Muscle layer of colon (tissue), 2 donors: Measurements from ENCODE around the gene MGST3.
"Not testable (repeated sequence)": the region's sequence is repeated elsewhere in the genome, so short reads cannot be mapped to it uniquely, and the experiment has no call there.

Source experiments
- H3K27ac ChIP-seq: one replicate; pipeline ENCODE4 v1.7.0; 2013; ENCODE audit warnings: low read depth, mild to moderate bottlenecking, low read length, moderate library complexity
- H3K27me3 ChIP-seq, 2 donors: one replicate each; pipeline ENCODE4 v1.7.0; 2013; ENCODE audit warnings: low read length in 2 of 2, mild to moderate bottlenecking in 2 of 2; ENCODE audit not compliant: insufficient read depth in 2 of 2, control insufficient read depth in 1 of 2
- H3K36me3 ChIP-seq: one replicate; pipeline ENCODE4 v1.7.0; 2013; ENCODE audit warnings: mild to moderate bottlenecking, low read length; ENCODE audit not compliant: insufficient read depth
- H3K4me1 ChIP-seq: one replicate; pipeline ENCODE4 v1.7.0; 2013; ENCODE audit warnings: mild to moderate bottlenecking, low read length; ENCODE audit not compliant: insufficient read depth
- H3K4me3 ChIP-seq, 2 donors: one replicate each; pipeline ENCODE4 v1.7.0; 2013; ENCODE audit warnings: low read length in 2 of 2, low read depth in 1 of 2, mild to moderate bottlenecking in 1 of 2, moderate library complexity in 1 of 2
- H3K9ac ChIP-seq: one replicate; pipeline ENCODE4 v1.7.0; 2013; ENCODE audit warnings: low read length
- H3K9me3 ChIP-seq: one replicate; pipeline ENCODE4 v1.7.0; 2013; ENCODE audit warnings: mild to moderate bottlenecking, low read length
- donor health status: abdominal sarcoma.
- donor health status: Adenocarcinoma of cecum.

Gene MGST3

GRCh38 chr1:165605246-165605645 is 25.8 kb upstream of the MGST3 start:
- Histone ChIP-seq H3K9ac (no peak overlapping the region), H3K4me3 (no peak overlapping the region), H3K9me3 (no peaks in the 10 kb centered on the region), H3K27ac (no peak overlapping the region), H3K4me1 (no peaks in the 10 kb centered on the region), H3K36me3 (no peaks in the 10 kb centered on the region), H3K27me3 (no peaks in the 10 kb centered on the region)

DNA sequence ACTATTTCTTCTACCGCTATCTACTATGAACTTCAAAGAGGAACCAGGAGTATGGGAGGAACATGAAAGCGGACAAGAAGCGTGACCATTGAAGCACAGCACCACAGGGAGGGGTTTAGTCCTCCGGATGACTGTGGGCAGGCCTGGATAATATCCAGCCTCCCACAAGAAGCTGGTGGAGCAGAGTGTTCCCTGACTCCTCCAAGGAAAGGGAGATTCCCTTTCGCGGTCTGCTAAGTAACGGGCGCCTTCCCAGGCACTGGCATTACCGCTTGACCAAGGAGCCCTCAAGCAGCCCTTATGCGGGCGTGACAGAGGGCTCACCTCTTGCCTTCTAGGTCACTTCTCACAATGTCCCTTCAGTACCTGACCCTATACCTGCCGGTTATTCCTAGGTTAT is 24.4 kb upstream of the MGST3 start:
- H3K27ac ChIP-seq, H3K27me3 ChIP-seq, H3K9ac ChIP-seq, H3K4me1 ChIP-seq, H3K4me3 ChIP-seq, H3K36me3 ChIP-seq, H3K9me3 ChIP-seq: not testable (repeated sequence)

- H3K9ac ChIP-seq: no peak overlapping the region
- no peaks in the 10 kb centered on the region for H3K36me3 ChIP-seq
- H3K4me3 ChIP-seq: no peak overlapping the region
- H3K27me3 ChIP-seq: no peaks in the 10 kb centered on the region
- H3K4me1 ChIP-seq: no peaks in the 10 kb centered on the region
- H3K9me3 ChIP-seq: no peaks in the 10 kb centered on the region
- no peak overlapping the region for H3K27ac ChIP-seq
Observed at GRCh38 chr1:165610866-165611265, 20.2 kb upstream of the MGST3 start.

DNA sequence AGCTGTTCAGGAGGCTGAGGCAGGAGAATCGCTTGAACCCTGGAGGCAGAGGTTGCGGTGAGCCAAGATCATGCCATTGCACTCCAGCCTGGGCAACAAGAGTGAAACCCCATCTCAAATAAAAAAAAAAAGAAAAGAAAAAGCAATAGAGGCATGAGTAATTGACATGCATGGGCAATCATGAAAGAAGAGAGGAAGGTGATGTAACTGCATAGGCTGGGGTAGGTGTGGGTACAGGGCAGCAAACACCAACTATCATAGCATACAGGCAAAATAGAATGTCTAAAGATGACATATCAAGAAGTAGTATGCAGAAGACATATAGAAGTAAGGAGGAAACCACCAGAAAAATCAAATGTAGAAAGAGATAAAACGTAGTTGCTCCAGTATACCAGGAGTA is 19.0 kb upstream of the MGST3 start:
- Histone ChIP-seq H3K9me3 (no peaks in the 10 kb centered on the region), H3K36me3 (no peaks in the 10 kb centered on the region), H3K4me1 (no peaks in the 10 kb centered on the region), H3K4me3 (no peak overlapping the region), H3K9ac (no peak overlapping the region), H3K27me3 (no peaks in the 10 kb centered on the region), H3K27ac (no peak overlapping the region)

GRCh38 chr1:165616054-165616612 is 14.9 kb upstream of the MGST3 start:
- H3K9ac ChIP-seq: no peak overlapping the region
- H3K4me3 ChIP-seq: no peak overlapping the region
- no peaks in the 10 kb centered on the region for H3K4me1 ChIP-seq
- H3K36me3 ChIP-seq: no peaks in the 10 kb centered on the region
- H3K27ac ChIP-seq: no peak overlapping the region
- H3K9me3 ChIP-seq: no peaks in the 10 kb centered on the region
- H3K27me3 ChIP-seq: no peaks in the 10 kb centered on the region

DNA sequence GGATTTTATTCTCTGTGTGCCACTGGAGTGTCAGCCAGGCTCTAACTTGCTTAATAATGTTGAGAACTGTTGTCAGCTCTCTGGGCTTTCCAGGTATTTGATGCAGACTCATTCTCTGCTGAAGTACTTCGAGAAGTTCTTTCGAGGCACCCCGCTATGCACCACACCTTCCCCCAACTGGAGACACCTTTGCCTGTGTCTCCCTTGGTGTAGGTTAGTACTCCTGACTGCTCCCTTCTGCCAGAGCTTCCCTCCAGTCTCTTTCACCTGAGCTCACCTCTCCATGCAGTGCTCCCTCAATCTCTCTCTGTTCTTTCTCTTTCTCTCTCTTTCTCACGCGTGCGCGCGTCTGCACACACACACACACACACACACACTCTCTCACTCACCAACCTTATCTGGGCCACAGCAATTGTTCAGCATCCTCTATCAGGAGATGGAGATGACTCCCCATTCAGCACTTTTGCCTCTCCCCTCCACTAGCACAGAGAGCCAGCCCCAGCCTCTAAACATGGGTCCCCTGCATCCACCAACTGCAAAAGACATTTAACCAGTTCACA is 14.0 kb upstream of the MGST3 start:
- H3K4me3 ChIP-seq: no peak overlapping the region
- H3K27ac ChIP-seq: no peak overlapping the region
- no peaks in the 10 kb centered on the region for H3K27me3 ChIP-seq
- no peaks in the 10 kb centered on the region for H3K9me3 ChIP-seq
- no peak overlapping the region for H3K9ac ChIP-seq
- no peaks in the 10 kb centered on the region for H3K36me3 ChIP-seq
- H3K4me1 ChIP-seq: no peaks in the 10 kb centered on the region

- H3K27ac ChIP-seq: no peak overlapping the region
- no peaks in the 10 kb centered on the region for H3K27me3 ChIP-seq
- H3K9me3 ChIP-seq: no peaks in the 10 kb centered on the region
- H3K4me3 ChIP-seq: no peak overlapping the region
- H3K36me3 ChIP-seq: no peaks in the 10 kb centered on the region
- no peaks in the 10 kb centered on the region for H3K4me1 ChIP-seq
- no peak overlapping the region for H3K9ac ChIP-seq
Observed at GRCh38 chr1:165619647-165620151, 11.3 kb upstream of the MGST3 start.

DNA sequence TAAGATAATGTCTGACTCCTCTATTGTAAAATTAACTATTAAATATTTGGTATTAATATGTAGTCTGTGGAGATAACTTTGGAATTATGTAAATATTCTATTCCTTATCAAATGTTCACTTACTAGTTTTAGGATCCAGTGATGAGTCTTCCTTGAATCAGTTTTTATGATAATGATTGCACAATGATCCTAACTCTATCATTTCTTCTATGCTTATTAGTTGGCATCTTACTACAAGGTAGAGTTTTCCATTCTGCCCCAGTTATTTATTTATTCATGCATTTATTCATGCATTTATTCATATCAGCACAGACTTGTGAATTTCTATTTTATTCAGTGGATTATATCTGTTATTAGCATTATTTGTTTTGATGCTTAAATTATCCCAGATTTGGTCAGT is 7.4 kb upstream of the MGST3 start:
- H3K9ac ChIP-seq: no peak overlapping the region

DNA sequence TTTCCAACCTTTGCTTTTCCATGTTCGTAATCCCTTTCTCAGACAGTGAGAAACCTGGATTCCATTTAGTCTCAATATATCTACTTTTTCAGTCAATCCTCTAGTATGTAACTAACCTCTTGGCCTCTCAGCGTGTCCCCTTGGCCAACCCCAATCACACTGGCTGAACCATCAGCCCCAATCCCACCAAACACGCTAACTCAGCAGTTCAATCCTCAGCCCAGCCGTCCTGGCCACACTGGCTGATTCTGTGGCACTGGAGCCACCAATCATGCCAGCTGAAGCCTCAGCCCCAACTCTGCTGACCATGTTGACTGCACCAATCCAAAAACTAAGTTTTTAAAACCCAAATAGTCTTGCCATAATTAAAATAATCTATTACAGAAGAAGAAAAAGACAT is 6.6 kb upstream of the MGST3 start:
- no peaks in the 10 kb centered on the region for H3K36me3 ChIP-seq
- H3K4me1 ChIP-seq: no peaks in the 10 kb centered on the region
- H3K9me3 ChIP-seq: no peaks in the 10 kb centered on the region

More for the DNA sequence above, 7.4 kb upstream of the MGST3 start:
- H3K27me3 ChIP-seq: no peaks in the 10 kb centered on the region
- H3K36me3 ChIP-seq: no peaks in the 10 kb centered on the region
- H3K4me1 ChIP-seq: no peaks in the 10 kb centered on the region
- no peak overlapping the region for H3K4me3 ChIP-seq
- no peaks in the 10 kb centered on the region for H3K9me3 ChIP-seq
- no peak overlapping the region for H3K27ac ChIP-seq

DNA sequence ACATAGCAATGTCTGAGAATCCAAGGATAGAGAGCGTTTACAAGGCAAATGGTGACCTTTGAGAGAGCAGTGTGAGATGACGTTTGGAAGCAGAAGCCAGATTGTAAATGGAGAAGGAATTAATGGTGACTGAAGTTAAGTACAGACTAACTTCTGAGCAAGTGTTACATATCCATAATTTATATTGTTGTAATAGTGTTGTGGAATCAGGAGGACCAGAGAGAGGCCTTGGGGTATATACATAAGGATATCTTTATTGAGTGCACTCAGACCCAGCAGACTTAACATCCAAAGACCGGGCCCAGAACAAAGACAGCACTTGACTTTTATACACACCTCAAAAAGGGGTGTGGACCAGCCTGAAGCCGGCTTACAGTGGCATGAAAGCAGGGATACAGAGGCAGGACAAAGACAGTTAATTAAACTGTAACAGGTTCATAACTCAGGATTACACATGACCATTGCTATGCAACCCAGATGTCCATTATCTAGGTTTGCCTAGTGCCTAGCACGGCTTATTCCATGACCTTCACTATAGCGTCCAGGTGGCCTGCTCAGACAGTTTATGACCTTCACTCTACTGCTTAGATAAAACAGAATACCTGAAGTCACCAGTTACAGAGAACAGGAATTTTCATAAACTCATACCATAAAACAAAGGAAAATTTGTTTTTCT is 2.7 kb upstream of the MGST3 start:
- Histone ChIP-seq H3K9ac (no peak overlapping the region), H3K9me3 (no peaks in the 10 kb centered on the region), H3K4me1 (peaks cover 12% of the 10 kb centered on the region), H3K27ac (no peak overlapping the region), H3K36me3 (no peaks in the 10 kb centered on the region), H3K27me3 (no peaks in the 10 kb centered on the region), H3K4me3 (no peak overlapping the region)

More for the DNA sequence above, 6.6 kb upstream of the MGST3 start:
- Histone ChIP-seq H3K27ac (no peak overlapping the region), H3K4me3 (no peak overlapping the region), H3K27me3 (no peaks in the 10 kb centered on the region), H3K9ac (no peak overlapping the region)

- H3K4me1 ChIP-seq: peaks cover 20% of the 10 kb centered on the region
- no peak overlapping the region for H3K27ac ChIP-seq
- H3K9me3 ChIP-seq: no peaks in the 10 kb centered on the region
- H3K9ac ChIP-seq: no peak overlapping the region
- no peaks in the 10 kb centered on the region for H3K27me3 ChIP-seq
- no peaks in the 10 kb centered on the region for H3K36me3 ChIP-seq
- H3K4me3 ChIP-seq: no peak overlapping the region
Observed at GRCh38 chr1:165629151-165629550, 1.9 kb upstream of the MGST3 start.
